HG02588 (cell line): ENCODE data around the gene VPS51.

Experiments
- ATAC-seq: cut with Tn5 transposase; IDR thresholded peaks from one replicate; pipeline ENCODE4 v1.9.1; 2021; ENCODE audit warnings: mild to moderate bottlenecking, moderate library complexity; ENCODE audit not compliant: unreplicated experiment

The VPS51 gene

DNA sequence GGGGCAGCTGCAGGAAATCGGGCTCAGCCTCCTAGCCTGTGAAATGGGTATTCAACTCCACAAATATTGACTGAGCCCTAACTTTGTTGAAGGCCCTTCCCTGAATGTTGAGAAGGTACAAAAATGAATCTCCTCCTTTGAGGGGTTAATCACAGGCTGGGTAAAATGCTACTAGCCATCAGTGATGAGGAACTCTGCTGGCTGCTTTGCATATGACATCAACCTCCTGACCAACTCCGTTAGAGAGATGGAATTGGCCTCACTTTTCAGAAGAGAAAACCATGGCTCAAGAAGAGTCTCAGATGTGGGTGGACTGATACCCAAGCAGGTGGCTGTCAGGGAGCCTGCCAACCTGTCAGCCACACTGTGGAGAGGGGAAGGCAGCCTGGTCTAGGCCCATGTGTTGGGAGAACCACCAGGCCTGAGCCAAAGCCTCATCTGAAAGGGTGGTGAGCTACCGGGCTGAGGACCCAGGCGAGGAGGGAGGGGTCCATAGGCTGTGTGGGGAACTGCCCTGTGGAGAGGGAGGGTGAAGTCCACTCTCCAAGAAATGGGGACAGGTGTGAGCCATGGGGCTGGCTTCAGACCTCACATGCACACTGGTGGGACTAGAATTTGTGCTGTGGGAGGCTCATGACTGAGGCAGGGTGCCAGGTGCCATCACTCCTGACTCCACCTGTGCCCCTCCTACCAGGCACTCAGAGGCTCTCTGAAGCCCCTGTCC, 23.9 kb upstream of the VPS51 start:
- ATAC-seq, result no peak

DNA sequence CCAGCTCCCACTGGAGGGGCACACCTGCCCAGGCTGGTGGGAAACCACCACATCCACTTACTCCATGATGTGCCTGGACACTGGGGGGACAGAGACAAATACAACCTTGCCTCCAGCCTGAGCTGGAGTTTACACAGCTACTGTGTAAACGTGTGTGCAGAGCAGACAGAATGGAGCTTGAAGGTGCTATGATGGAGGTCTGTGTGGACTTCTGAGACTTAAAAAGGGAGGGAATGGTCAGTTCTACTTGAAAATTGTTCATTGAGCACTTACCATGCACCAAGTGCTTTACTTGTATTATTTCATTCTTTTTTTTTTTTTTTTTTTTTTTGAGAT, 23.4 kb upstream of the VPS51 start:
- ATAC-seq, result no peak

DNA sequence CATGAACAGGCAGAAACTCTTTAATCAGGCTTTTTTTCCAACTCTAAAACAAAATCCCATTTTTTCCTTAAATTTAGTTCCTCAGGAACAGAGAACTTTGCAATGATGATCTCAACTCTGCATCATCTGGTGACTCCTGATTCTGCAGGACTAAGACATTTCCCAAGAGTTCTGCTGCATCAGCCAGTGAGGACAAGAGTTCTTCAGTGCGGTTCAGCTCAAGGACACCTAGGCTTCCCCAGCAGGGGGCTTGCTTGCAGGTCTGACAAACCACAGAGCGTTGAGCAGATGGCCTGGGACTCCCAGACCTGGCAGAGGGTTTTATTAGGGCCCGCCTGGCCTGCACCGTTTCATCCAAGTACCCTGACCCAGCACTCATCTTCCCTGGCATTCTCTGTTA, 18.6 kb upstream of the VPS51 start:
- ATAC-seq, result no peak

GRCh38 chr11:65078151-65078550, 17.9 kb upstream of the VPS51 start:
- ATAC-seq, result no peak

- no peak for ATAC-seq
Observed at GRCh38 chr11:65078786-65079342, 17.1 kb upstream of the VPS51 start.

DNA sequence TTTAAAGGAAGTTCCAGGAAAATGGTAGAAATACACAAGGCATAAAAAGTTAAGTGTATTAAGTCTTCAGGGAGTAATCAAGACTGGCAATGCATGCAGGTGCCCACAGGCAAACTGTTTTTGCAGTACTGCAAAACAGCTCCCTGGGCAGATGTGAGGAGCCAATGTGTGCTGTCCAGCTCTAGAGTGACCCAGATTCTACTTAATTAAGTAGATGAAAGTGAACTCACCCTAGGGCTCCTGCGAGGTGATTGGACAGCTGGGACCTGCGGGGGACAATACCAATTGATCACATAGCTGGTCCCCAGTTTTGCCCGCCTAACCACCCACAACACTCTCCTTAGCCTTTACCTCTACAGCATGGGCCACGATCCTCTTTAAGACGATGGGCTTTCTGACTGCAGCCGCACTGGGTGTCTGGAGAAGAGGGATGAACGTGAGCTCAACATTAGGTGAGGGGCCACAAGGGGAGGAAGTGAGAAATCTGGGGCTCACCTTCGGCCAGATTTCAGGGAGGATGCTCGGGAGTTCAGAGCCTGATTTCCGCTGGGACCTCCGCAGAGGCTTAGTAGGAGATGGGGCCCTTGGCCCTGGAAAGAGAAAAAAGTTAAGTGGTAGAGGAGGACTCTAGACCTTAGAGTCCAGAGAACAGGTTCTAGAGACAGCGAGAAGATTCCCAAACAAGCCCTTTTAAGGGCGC, 12.7 kb upstream of the VPS51 start:
- no peak for ATAC-seq

- ATAC-seq, result peak; percentile 80
Observed at GRCh38 chr11:65083834-65084597, 12.0 kb upstream of the VPS51 start, which contains the start of the genes CDCA5 and ZFPL1. Gene CDCA5, minus strand, starts transcription at chr11:65084040. Its CDS starts 62 bp downstream, at chr11:65083978. Gene ZFPL1, plus strand, starts transcription at chr11:65084222. Its CDS starts 477 bp downstream, at chr11:65084699.

- no peak for ATAC-seq
Observed at GRCh38 chr11:65084598-65085375, 11.2 kb upstream of the VPS51 start.

- ATAC-seq, result no peak
Observed at GRCh38 chr11:65085446-65085845, 10.6 kb upstream of the VPS51 start.

DNA sequence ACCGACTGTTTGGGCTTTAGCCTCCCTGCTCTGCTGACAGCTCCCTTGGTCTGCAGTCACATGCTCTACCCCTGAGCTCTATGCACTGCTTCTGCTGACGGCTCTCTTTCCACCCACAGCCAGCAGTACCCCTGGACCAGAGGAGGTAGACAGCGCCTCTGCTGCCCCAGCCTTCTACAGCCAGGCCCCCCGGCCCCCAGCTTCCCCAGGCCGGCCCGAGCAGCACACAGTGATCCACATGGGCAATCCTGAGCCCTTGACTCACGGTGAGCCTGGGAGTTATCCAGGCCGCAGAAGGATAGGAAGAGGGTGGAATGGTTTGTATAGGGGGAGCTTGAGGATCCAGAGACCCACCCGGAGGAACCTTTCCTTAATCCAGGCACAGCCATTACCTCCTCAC, 9.2 kb upstream of the VPS51 start:
- ATAC-seq, result no peak

- no peak for ATAC-seq
Observed at GRCh38 chr11:65087216-65087615, 8.8 kb upstream of the VPS51 start.

- ATAC-seq, result no peak
Observed at GRCh38 chr11:65087827-65088226, 8.2 kb upstream of the VPS51 start.

- ATAC-seq, result no peak
Observed at GRCh38 chr11:65089621-65090020, 6.4 kb upstream of the VPS51 start.

GRCh38 chr11:65090628-65091027, 5.4 kb upstream of the VPS51 start:
- no peak for ATAC-seq

GRCh38 chr11:65095427-65095826, 587 bp upstream of the VPS51 start:
- no peak for ATAC-seq

DNA sequence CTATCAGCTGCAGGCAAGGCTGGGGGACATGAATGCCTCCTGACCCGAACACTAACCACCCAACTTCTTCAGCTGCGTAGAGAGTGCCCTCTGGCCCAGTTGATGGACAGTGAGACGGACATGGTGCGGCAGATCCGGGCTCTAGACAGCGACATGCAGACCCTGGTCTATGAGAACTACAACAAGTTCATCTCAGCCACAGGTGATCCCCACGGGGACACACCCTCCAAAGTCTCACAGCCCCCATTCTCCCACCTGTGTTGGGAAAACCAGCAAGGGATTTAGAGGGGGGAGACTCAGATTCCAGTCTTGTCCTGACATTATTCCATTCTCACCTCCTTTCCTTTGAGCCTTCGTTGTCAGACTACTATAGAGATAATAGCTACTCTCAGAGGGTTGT, 912 bp downstream of the VPS51 start:
- no peak for ATAC-seq

DNA sequence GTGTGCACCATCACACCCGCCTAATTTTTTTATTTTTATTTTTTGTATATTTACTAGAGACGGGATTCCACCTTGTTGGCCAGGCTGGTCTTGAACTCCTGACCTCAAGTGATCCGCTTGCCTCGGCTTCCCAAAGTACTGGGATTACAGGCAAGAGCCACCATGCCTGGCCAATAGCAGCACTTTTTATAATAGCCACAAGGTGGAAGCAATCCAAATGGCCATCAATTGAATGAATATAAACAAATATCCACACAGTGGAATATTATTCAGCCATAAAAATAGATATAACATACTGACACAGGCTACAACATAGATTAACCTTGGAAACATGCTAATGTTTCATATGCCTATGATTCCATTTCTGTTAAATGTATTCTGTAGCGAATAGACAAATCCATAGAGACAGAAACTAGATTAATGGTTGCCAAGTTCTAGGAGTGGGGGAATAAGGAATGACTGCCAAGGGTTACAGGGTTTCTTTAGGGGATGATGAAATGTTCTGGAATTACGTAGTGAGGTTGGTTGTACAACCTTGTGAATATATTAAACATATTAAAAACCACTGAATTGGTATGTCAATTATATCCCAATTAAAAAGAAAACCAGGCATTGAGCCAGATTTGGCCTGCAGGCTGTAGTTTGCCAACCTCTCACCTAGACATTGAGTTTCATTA, 4.8 kb downstream of the VPS51 start:
- ATAC-seq, result no peak

DNA sequence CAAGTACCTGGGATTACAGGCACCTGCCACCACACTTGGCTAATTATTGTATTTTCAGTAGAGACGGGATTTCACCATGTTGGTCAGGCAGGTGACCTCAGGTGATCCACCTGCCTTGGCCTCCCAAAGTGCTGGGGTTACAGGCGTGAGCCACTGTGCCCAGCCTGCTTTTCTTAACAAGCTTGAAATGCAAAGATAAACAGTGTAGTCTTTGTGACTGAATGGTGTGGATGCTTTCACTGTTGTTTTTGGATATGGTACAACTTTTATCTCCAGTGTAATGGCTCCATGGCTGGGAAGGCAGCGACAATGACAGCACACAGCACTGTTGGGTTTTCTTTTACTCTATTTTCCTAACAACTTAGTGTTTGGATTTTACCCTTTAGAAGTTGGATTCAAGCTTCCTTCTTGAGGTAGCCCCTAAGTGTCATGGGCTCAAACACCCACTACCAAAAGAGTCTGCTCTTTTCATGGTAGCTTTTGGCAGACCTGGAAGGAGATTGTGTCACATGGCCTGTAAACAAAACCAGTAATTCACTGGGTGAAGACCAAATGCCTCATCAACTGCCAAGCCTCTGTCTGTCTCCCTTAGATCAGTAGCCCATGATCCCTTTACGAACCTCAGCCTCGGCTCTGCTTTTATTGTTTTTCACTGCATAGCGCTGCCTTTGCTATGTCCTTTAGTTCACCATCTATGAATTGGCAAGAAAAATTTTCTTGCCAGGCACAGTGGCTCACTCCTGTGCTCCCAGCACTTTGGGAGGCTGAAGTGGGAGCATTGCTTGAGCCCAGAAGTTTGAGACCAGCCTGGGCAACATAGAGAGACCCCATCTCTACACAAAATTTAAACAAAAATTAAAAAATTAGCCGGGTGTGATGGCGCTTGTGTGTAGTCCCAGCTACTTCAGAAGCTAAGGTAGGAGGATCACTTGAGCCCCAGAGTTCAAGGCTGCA, 6.4 kb downstream of the VPS51 start:
- no peak for ATAC-seq

DNA sequence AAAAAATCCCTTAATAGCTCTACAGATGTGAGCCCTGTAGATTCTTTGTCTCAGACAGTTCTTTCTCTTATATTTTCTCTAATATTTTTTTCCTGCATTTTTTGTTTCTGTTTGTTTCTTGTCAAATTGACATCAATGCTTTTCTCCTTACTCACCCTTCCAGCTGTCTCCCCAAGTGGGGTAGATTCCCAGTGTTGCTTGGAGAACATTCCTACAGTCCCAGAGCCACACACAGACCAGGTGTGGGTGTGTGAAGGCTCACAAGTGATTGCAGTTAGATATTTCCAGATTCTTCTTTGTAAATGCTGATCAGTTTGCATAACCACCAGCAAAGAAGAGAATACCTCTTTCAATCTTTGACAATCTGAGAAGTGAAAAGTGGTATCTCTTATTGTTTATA, 7.5 kb downstream of the VPS51 start:
- no peak for ATAC-seq
